ENCODE results near the gene TROAP. TPM values are rescaled to one million over a fixed set of nuclear protein-coding genes. Genes with fewer than 3 reads are reported as not detected.
A peak's percentile ranks its signal among the peaks of the same experiment; 100 is the strongest.

TROAP gene
- total RNA-seq, 6 experiments from 2014 or later: 14.1 to 37.4 (median 34.5) TPM

DNA sequence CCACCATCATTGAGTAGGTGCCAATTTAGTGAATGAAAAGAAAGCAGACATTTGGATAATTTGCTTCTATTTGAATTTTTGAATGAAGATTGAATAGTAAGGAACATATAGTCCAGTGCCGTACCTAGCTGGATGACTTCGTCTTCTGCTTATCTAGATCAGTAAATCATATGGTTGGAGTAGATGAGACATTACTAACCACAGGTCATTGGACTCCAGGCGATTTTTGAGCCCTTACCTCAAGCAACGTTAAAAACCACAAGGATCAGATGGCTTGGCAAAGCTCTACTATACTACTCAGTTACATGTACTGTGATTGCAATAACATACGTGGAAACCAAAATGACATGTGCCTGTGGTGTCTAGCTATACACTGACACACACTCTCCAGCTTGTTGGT is 42.5 kb downstream of the TROAP start:
- Mint-ChIP-seq H3K36me3 (ENCODE audit: low read depth) (peaks cover 11% of the 10 kb centered on the region), H3K27ac (peak overlapping the region; percentile 85), H3K27me3 (ENCODE audit: insufficient read depth) (peaks cover 4% of the 10 kb centered on the region; the same call in 1 of the 2 replicates), H3K4me3 (peak overlapping the region; percentile 95; the same call in 1 of the 2 replicates), H3K4me1 (ENCODE audit: low read depth) (peaks cover 48% of the 10 kb centered on the region), H3K9me3 (no peaks in the 10 kb centered on the region)
- DNase-seq: peak; percentile 83
- TF ChIP-seq, protein P1, sequence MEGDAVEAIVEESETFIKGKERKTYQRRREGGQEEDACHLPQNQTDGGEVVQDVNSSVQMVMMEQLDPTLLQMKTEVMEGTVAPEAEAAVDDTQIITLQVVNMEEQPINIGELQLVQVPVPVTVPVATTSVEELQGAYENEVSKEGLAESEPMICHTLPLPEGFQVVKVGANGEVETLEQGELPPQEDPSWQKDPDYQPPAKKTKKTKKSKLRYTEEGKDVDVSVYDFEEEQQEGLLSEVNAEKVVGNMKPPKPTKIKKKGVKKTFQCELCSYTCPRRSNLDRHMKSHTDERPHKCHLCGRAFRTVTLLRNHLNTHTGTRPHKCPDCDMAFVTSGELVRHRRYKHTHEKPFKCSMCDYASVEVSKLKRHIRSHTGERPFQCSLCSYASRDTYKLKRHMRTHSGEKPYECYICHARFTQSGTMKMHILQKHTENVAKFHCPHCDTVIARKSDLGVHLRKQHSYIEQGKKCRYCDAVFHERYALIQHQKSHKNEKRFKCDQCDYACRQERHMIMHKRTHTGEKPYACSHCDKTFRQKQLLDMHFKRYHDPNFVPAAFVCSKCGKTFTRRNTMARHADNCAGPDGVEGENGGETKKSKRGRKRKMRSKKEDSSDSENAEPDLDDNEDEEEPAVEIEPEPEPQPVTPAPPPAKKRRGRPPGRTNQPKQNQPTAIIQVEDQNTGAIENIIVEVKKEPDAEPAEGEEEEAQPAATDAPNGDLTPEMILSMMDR (IDR thresholded peaks at IDR 0.05): no peak

DNA sequence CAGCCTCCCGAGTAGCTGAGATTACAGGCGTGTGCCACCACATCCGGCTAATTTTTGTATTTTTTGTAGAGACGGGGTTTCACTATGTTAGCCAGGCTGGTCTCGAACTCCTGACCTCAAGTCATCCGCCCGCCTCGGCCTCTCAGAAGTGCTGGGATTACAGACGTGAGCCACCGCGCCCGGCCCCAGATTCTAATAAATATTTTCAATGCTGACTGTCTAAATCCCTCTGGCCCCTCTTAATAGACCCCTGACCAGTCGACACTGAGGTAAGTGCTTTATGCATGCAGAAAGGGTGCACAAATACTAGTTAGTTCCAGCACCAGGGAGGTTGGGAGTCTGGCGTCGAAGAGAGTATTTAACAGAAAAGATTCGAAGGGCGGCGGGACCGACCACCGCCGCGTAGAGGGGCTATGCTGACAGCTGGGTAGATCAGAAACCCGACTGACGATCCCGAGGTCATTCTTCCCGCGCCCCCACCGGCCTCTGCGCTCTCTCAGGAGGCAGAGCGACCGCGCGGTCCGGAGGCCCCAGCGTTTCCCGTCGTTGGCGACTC is 43.1 kb downstream of the TROAP start:
- TF ChIP-seq, protein P1 (IDR thresholded peaks at IDR 0.05): no peak
- H3K9me3 Mint-ChIP-seq: no peaks in the 10 kb centered on the region
- H3K4me1 Mint-ChIP-seq (ENCODE audit: low read depth): peaks cover 54% of the 10 kb centered on the region
- H3K4me3 Mint-ChIP-seq: peak overlapping the region; percentile 95
- H3K36me3 Mint-ChIP-seq (ENCODE audit: low read depth): peaks cover 17% of the 10 kb centered on the region
- H3K27me3 Mint-ChIP-seq (ENCODE audit: insufficient read depth): peaks cover 2% of the 10 kb centered on the region; the same call in 1 of the 2 replicates
- no peak for DNase-seq
- peak overlapping the region; percentile 85 for H3K27ac Mint-ChIP-seq

DNA sequence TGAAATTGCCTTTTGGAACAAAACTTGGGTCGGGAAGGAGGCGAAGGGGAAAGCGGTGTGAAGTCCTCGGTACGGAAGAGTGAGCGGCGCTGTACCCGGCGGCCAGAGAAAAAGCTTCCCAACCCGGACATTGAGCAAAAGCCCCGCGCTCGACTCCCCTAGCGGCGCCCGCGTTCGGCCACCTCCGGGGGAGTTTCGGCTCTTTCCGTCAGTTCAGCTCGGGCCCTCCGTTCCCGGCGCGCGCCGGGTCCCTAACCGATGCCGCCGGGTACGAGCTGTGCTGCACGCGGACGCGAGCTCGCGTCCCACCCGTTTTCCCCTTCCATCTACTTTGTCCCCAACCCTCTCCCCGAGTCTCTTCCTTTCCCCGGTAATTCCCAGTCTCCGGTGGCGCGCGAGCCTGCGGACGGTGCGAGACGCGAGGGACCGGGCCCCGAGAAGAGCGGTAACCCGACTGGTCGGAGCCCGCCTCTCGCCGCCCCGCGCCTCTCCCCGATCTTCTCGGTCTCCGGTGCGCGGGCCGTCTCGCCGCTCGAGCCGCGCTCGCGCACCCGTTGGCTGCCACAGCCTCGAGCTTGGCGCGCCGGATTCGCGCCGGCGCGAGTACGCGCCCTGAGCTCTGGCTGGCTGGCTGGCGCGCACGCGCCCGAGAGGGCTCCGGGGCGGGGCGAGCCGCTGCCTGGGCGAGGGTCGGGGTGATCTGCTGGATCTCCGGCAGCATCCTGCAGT is 43.8 kb downstream of the TROAP start:
- H3K27me3 Mint-ChIP-seq (ENCODE audit: insufficient read depth): peaks cover 2% of the 10 kb centered on the region; the same call in 1 of the 2 replicates
- no peaks in the 10 kb centered on the region for H3K9me3 Mint-ChIP-seq
- peaks cover 22% of the 10 kb centered on the region for H3K36me3 Mint-ChIP-seq (ENCODE audit: low read depth)
- peak overlapping the region; percentile 85 for H3K27ac Mint-ChIP-seq
- peaks cover 59% of the 10 kb centered on the region for H3K4me1 Mint-ChIP-seq (ENCODE audit: low read depth)
- peak overlapping the region; percentile 95 for H3K4me3 Mint-ChIP-seq
- TF ChIP-seq, protein P1 (IDR thresholded peaks at IDR 0.05): peak; percentile 54
- DNase-seq: peak; percentile 92

DNA sequence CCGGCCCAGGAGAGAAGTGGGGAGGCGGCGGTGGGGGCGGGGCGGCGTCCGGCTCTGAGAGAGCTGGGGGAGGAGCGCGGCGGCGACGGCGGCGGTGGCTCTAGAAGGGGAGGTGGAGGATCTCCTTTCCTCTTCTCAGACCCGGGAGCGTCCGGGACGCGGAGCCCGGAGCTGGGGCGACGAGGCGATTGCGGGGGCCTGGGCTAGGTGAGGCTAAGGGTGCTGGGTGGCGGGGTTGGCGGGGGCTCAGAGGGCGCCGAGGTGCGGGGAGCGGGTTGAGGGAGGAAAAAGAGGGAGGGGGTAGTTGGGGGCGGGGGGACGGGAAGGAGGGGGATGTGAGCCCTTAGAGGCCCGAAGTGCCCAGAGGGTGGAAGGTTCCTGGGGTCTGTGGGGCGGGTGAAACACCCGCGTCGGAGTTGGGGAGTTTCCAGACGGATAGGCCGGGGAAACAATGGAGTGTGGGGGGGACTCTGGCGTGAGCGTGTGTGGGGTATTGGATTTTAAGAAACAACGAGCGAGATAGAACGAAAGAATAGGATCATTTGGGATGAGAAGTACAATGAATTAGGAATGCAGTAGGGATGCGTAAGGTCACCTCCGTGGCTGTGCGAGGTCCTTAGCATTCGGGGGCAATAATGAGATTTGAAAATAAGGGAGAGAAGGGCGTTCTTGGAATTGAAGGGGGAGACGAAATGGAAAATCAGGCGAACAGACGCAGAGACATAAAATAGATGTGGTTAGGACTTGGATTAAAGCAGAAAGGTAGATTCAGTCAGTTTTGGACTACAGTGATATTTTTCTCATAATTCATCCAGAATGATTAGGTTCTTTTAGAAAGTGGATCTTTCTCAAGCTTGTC is 44.6 kb downstream of the TROAP start, which contains the start of gene SPATS2:
SPATS2 (plus strand) TSS at position 82 of the 859 bp plus-strand sequence. CDS start 93,551 bp downstream, outside the sequence.
- Mint-ChIP-seq H3K36me3 (ENCODE audit: low read depth) (peaks cover 24% of the 10 kb centered on the region), H3K27ac (peak within 1 kb of the TSS; percentile 85), H3K4me3 (peak within 1 kb of the TSS; percentile 95), H3K4me1 (ENCODE audit: low read depth) (peaks cover 62% of the 10 kb centered on the region), H3K27me3 (ENCODE audit: insufficient read depth) (peaks cover 2% of the 10 kb centered on the region; the same call in 1 of the 2 replicates), H3K9me3 (no peaks in the 10 kb centered on the region)
- no peak for DNase-seq
- TF ChIP-seq, protein P1 (IDR thresholded peaks at IDR 0.05): no peak

DNA sequence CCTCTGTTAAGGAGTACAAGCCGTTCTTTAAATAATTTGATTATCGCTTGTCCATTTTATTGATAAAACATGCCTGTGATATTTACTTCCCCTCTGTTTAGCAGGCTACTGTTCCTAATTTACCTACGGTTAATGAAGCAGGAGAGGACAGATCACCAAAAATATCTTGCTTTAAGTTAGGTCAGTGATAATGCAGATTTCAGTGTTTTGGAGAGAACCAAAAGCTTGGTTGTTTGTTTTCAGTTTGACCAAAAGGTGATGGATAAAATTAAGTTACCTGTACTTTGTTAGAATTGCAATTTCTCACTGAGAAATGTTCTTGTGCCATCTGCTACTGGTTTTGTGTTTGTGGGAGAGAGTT is 45.2 kb downstream of the TROAP start:
- peaks cover 27% of the 10 kb centered on the region for H3K36me3 Mint-ChIP-seq (ENCODE audit: low read depth)
- TF ChIP-seq, protein P1 (IDR thresholded peaks at IDR 0.05): no peak
- H3K4me1 Mint-ChIP-seq (ENCODE audit: low read depth): peaks cover 65% of the 10 kb centered on the region
- no peak for DNase-seq
- H3K27ac Mint-ChIP-seq: peak overlapping the region; percentile 85
- H3K4me3 Mint-ChIP-seq: peak overlapping the region; percentile 95
- no peaks in the 10 kb centered on the region for H3K9me3 Mint-ChIP-seq
- H3K27me3 Mint-ChIP-seq (ENCODE audit: insufficient read depth): peaks cover 2% of the 10 kb centered on the region; the same call in 1 of the 2 replicates

Measured in HFFc6 (cell line).